Astrocyte (in vitro differentiated cells and primary cell): ENCODE measurements around the gene HNRNPDL.

Experiments used
- EZH2 ChIP-seq: IDR thresholded peaks from 2 replicates; pipeline ENCODE4 v1.6.1; 2012; ENCODE audit warnings: mild to moderate bottlenecking, low read length, inconsistent platforms; ENCODE audit not compliant: insufficient read depth
- TF ChIP-seq, protein P1 (sequence below): IDR thresholded peaks from 2 replicates; pipeline ENCODE4 v1.5.1; 2011; ENCODE audit warnings: low read depth, mild to moderate bottlenecking, inconsistent platforms, low read length, moderate library complexity; ENCODE audit not compliant: insufficient read depth

DNA sequence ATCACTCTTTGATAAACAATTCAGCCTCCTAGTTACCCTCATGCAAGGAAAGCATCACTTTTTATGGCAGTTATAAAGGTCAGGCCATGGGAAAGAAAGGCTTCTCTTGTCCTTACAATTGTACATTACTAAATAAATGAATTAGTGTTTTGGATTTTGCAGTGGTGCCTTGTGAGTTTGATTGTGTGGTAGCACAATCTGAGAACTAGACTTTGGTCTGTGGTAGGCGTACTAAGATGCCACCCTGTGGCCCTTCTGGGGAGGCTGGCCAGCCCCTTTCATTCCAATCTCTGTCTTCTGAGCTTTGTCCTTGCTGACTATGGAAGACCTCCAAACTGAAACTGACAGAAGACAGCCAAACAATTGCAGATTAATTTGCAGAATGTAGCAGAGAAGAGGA, 41.9 kb downstream of the HNRNPDL start:
- TF ChIP-seq EZH2: no peak
- TF ChIP-seq, protein P1, sequence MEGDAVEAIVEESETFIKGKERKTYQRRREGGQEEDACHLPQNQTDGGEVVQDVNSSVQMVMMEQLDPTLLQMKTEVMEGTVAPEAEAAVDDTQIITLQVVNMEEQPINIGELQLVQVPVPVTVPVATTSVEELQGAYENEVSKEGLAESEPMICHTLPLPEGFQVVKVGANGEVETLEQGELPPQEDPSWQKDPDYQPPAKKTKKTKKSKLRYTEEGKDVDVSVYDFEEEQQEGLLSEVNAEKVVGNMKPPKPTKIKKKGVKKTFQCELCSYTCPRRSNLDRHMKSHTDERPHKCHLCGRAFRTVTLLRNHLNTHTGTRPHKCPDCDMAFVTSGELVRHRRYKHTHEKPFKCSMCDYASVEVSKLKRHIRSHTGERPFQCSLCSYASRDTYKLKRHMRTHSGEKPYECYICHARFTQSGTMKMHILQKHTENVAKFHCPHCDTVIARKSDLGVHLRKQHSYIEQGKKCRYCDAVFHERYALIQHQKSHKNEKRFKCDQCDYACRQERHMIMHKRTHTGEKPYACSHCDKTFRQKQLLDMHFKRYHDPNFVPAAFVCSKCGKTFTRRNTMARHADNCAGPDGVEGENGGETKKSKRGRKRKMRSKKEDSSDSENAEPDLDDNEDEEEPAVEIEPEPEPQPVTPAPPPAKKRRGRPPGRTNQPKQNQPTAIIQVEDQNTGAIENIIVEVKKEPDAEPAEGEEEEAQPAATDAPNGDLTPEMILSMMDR: no peak
